ENCODE data around the gene IL11RA.

Gene IL11RA

DNA sequence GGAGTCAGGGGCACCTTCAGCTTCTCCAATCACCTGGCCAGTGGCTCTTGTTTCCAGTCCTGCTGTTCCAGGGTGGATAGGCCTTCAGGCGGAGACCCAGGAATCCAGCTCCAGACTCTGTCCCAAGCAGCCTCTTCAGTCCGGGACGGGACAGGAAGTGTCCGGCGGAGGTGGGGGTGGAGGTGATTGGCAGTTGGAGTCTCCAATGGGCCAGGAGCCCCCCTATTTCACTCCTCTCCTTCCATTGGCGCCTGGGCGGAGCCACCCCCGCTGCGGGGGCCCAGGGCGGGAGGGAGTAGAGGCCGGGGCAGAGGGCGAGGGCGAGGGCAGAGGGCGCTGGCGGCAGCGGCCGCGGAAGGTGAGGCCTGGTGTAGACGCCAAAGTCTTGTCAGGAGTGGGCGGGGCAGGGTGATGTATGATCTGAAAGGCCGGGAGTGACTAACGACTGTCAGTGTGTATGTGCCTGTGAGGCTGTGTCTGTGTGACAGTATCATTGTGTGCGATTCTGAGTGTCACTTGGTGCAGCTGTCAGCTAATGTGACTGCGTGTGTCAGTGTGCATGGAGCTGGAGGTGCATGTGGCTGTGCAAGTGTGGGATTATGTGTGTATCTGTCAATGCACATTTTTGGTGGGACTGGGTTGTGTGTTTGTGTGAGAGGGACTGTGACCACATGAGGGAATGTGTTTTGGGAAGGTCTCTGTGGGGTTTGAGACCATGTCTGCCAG lies at the start of gene IL11RA:
TSS of gene IL11RA (plus strand) at position 310 of the 726 bp plus-strand sequence. CDS start 3,033 bp downstream, outside the sequence.
- Mint-ChIP-seq H3K27me3 (ENCODE audit: low read depth, poor library complexity) (peaks cover 4% of the 10 kb centered on the region), H3K36me3 (ENCODE audit: low read depth) (peaks cover 24% of the 10 kb centered on the region), H3K9me3 (no peaks in the 10 kb centered on the region), H3K27ac (peak within 1 kb of the TSS; percentile 99), H3K4me1 (peaks cover 90% of the 10 kb centered on the region), H3K4me3 (peak within 1 kb of the TSS; percentile 82)
- peak; percentile 91 for DNase-seq
- TF ChIP-seq, protein P1, sequence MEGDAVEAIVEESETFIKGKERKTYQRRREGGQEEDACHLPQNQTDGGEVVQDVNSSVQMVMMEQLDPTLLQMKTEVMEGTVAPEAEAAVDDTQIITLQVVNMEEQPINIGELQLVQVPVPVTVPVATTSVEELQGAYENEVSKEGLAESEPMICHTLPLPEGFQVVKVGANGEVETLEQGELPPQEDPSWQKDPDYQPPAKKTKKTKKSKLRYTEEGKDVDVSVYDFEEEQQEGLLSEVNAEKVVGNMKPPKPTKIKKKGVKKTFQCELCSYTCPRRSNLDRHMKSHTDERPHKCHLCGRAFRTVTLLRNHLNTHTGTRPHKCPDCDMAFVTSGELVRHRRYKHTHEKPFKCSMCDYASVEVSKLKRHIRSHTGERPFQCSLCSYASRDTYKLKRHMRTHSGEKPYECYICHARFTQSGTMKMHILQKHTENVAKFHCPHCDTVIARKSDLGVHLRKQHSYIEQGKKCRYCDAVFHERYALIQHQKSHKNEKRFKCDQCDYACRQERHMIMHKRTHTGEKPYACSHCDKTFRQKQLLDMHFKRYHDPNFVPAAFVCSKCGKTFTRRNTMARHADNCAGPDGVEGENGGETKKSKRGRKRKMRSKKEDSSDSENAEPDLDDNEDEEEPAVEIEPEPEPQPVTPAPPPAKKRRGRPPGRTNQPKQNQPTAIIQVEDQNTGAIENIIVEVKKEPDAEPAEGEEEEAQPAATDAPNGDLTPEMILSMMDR (IDR thresholded peaks at IDR 0.05): no peak

DNA sequence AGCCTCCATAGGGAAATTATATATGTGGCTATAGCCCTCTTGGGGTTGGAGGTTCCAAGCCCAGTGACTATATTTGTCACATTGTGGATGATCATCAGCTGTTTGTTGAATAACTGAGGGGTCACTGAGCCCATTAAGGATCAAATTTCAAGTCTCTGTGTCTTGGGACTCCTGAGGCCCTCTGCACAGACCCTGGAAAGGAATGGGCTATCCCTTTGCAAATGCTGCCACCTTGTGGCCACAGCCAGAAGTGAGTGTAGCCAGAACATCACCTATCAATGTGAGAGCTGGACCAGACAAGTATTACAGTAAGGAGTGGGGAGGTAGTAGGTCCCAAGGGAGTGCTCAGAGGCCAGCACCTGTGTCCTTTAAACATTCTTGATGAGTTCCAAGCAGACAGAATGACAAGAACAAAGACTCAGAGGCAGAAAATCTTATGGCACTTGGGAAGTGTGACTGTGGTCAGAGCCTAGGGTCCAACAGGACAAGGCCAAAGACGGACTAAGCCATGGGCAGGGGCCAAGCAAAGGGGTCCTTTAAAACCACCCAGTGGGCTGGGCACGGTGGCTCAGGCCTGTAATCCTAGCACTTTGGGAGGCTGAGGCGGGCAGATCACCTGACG lies 48.3 kb upstream of the IL11RA start:
- Mint-ChIP-seq H3K36me3 (ENCODE audit: low read depth) (no peaks in the 10 kb centered on the region), H3K27me3 (ENCODE audit: low read depth, poor library complexity) (peaks cover 18% of the 10 kb centered on the region), H3K4me3 (no peak overlapping the region), H3K27ac (no peak overlapping the region), H3K9me3 (no peaks in the 10 kb centered on the region), H3K4me1 (peaks cover 20% of the 10 kb centered on the region)
- peak; percentile 95 for DNase-seq
- TF ChIP-seq, protein P1 (IDR thresholded peaks at IDR 0.05): peak; percentile 93

DNA sequence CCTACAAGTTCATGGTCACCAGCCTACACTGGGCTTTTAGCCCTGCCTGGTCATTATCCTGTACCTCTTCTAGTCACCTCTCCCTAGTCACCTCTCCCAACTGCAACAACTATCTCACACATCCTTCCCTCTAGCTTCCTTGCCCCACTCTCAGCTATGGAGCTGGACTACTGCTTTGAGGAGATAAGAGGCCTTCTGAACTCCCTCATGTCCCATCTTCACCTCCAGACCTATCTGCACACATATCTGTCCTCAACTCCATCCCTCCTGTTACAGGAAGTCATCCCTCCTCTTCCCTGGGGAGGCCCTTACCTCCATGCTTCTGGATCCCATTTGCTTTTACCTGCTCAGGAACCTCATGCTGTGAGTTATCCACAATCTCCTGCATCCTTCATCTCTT lies 45.8 kb upstream of the IL11RA start:
- no peaks in the 10 kb centered on the region for H3K9me3 Mint-ChIP-seq
- H3K36me3 Mint-ChIP-seq (ENCODE audit: low read depth): peaks cover 4% of the 10 kb centered on the region
- DNase-seq: no peak
- H3K27me3 Mint-ChIP-seq (ENCODE audit: low read depth, poor library complexity): peaks cover 9% of the 10 kb centered on the region
- H3K4me3 Mint-ChIP-seq: no peak overlapping the region
- no peak overlapping the region for H3K27ac Mint-ChIP-seq
- peaks cover 27% of the 10 kb centered on the region for H3K4me1 Mint-ChIP-seq
- TF ChIP-seq, protein P1 (IDR thresholded peaks at IDR 0.05): no peak

DNA sequence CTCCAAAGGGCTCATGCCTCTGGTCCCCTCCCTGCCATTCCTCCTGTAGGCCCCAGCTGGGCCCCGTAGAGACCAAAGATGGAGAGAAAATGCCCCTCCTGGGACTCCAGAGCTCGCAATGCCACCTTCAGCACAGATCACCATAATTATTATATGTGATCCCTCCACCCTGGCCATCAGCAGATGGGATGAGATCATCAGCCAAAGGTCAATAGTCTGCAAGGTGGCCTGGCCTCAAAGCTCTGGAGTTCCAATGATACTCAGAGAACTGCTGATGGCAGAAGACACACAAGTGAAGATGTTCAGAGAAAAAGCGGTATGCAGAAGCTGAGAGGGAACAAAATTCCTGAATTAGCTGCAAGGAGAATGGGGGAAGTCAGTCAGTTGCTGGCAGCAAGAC lies 45.1 kb upstream of the IL11RA start:
- H3K4me3 Mint-ChIP-seq: no peak overlapping the region
- peaks cover 9% of the 10 kb centered on the region for H3K27me3 Mint-ChIP-seq (ENCODE audit: low read depth, poor library complexity)
- peaks cover 4% of the 10 kb centered on the region for H3K36me3 Mint-ChIP-seq (ENCODE audit: low read depth)
- no peak overlapping the region for H3K27ac Mint-ChIP-seq
- peaks cover 26% of the 10 kb centered on the region for H3K4me1 Mint-ChIP-seq
- TF ChIP-seq, protein P1 (IDR thresholded peaks at IDR 0.05): no peak
- no peak for DNase-seq
- H3K9me3 Mint-ChIP-seq: no peaks in the 10 kb centered on the region

DNA sequence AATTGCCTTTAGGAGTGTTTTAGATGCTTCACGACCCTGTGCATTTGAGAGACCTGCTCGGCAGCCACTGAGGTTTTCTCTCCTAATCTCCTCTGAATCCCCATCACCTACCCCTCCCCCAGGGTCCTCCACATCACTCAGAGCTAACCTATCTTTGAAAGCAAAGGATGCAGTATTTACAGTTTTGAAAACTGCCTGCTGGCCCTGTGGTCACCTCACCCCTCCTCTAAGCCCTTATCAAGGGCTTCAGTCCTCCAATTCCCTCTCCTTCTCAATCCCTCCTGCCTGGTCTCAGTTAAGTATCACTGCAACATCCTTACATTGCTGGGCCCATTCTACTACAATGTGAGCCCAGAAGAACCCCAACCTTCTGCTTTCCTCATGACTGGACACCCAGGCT lies 44.7 kb upstream of the IL11RA start:
- TF ChIP-seq, protein P1 (IDR thresholded peaks at IDR 0.05): no peak
- H3K36me3 Mint-ChIP-seq (ENCODE audit: low read depth): peaks cover 4% of the 10 kb centered on the region
- H3K9me3 Mint-ChIP-seq: no peaks in the 10 kb centered on the region
- H3K4me3 Mint-ChIP-seq: no peak overlapping the region
- peaks cover 9% of the 10 kb centered on the region for H3K27me3 Mint-ChIP-seq (ENCODE audit: low read depth, poor library complexity)
- H3K4me1 Mint-ChIP-seq: peaks cover 29% of the 10 kb centered on the region
- H3K27ac Mint-ChIP-seq: no peak overlapping the region
- no peak for DNase-seq
